NCI-H1417 treated with DMSO at 0.1 percent for 48 hours (cell line): ENCODE data around the gene KLK12.

Experiments used
- DNase-seq: peaks from one replicate; lab custom pipeline; 2025; lab: John Stamatoyannopoulos, UW

The KLK12 gene

DNA sequence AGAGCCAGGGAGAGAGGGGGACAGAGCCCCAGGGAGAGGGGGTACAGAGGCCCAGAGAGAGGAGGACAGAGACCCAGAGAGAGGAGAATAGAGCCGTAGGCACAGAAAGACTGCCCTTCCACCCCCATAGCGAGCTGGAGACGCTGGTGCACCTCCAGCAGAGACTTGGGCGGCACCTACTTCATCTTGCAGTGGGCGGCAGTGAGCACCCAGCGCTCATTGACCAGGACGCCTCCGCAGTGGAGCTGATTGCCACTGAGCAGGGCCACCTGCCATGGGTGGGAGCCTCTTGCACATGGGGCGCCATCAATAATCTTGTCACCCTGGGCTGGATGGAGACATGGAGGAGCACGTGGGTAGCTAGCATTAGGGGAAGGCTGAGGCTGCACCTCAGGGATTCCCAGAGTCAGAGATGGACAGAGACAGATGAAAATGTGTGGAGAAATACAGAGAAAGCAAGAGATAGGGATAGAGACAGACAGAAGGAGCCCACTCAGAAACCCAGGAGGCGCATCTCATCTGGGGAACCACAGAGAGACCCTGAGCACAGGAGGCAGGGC lies 53.1 kb downstream of the KLK12 start:
- DNase-seq, result no peak

DNA sequence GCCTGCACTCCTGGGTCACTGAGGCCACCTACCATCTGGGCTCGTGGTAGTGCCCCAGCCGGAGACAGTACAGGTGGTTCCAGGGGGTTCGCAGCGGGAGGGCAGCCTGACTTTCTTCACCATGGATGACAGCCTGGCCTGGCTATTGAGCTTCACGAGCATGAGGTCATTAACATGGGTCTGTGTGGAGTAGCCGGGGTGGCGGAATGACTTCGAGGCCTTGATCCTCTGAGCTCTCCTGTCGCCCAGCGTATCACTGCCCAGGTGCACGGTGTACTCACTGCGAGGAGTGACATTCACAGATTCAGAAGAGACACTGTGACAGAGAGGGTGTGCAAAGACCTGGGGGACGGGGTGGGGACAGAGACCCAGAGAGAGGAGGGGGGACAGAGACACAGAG lies 54.6 kb downstream of the KLK12 start:
- DNase-seq, result no peak

DNA sequence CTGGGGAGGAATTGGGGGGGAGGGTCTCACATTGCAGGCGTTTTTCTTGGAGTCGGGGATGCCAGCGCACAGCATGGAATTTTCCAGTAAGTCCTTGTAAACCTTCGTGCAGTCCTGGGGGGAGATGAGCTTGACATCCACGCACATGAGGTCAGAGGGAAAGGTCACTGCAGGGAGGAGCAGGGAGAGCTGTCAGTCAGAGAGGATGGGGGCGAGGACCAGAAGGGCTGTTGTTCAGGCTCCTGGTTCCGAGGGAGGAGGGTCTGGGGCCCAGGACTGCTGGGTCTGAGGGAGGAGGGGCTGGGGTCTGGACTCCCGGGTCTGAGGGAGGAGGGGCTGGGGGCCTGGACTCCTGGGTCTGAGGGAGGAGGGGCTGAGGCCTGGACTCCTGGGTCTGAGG lies 55.0 kb downstream of the KLK12 start:
- DNase-seq, result no peak
